HepG2 (cell line): ENCODE data around the gene ANKRD11. TPM values are rescaled to one million over a fixed set of nuclear protein-coding genes. Genes with fewer than 3 reads are reported as not detected.

Experiments used
- BORCS8-MEF2B ChIP-seq: sonication (generic); formaldehyde crosslinking; IDR thresholded peaks from 2 replicates; pipeline ENCODE4 v1.8.0; 2022; ENCODE audit warnings: mild to moderate bottlenecking, missing genetic modification reagents
- CCDC6 ChIP-seq: sonication (generic); formaldehyde crosslinking; IDR thresholded peaks from 2 replicates; pipeline ENCODE4 v1.8.1; 2022; ENCODE audit warnings: mild to moderate bottlenecking, missing genetic modification reagents, moderate library complexity
- CHCHD3 ChIP-seq: sonication (generic); formaldehyde crosslinking; IDR thresholded peaks from 2 replicates; pipeline ENCODE4 v1.8.0; 2022; ENCODE audit warnings: mild to moderate bottlenecking, missing genetic modification reagents, moderate library complexity
- HNRNPLL ChIP-seq: fragments of 200-400 bp; formaldehyde crosslinking; IDR thresholded peaks from 2 replicates; pipeline ENCODE4 v1.6.1; 2017; ENCODE audit warnings: mild to moderate bottlenecking, low read depth, low read length; ENCODE audit not compliant: poor library complexity, severe bottlenecking
- IRF1 ChIP-seq: sonication (generic); formaldehyde crosslinking; IDR thresholded peaks from 2 replicates; pipeline ENCODE4 v1.4.0; 2020; ENCODE audit warnings: low read depth, mild to moderate bottlenecking, missing genetic modification reagents
- KAT7 ChIP-seq: IDR thresholded peaks from 2 replicates; pipeline ENCODE4 v1.6.1; 2018; ENCODE audit warnings: borderline replicate concordance, missing compliant biosample characterization
- KLF15 ChIP-seq: sonication (generic); formaldehyde crosslinking; IDR thresholded peaks from 2 replicates; pipeline ENCODE4 v1.8.1; 2023; ENCODE audit warnings: borderline replicate concordance, mild to moderate bottlenecking, inconsistent platforms, missing genetic modification reagents, mixed read lengths
- MED1 ChIP-seq: sonication (generic); formaldehyde crosslinking; IDR thresholded peaks from 2 replicates; pipeline ENCODE4 v1.4.0; 2020; ENCODE audit warnings: missing genetic modification reagents
- PCBP1 ChIP-seq: fragments of 200-400 bp; formaldehyde crosslinking; IDR thresholded peaks from 2 replicates; pipeline ENCODE4 v1.6.1; 2017; ENCODE audit warnings: mild to moderate bottlenecking, low read depth, low read length, borderline replicate concordance
- TMF1 ChIP-seq: sonication (generic); formaldehyde crosslinking; IDR thresholded peaks from 2 replicates; pipeline ENCODE4 v1.8.1; 2022; ENCODE audit warnings: low read depth, missing genetic modification reagents
- YY1 ChIP-seq: IDR thresholded peaks from 2 replicates; pipeline ENCODE4 v1.6.1; 2011; ENCODE audit warnings: low read length, low read depth, moderate library complexity, mild to moderate bottlenecking; ENCODE audit not compliant: insufficient read depth, insufficient replicate concordance
- ZNF225 ChIP-seq: sonication (generic); formaldehyde crosslinking; IDR thresholded peaks from 2 replicates; pipeline ENCODE4 v1.4.0; 2020; ENCODE audit warnings: mild to moderate bottlenecking, missing genetic modification reagents
- ZNF350 ChIP-seq: sonication (generic); formaldehyde crosslinking; IDR thresholded peaks from 2 replicates; pipeline ENCODE4 v1.4.0; 2020; ENCODE audit warnings: mild to moderate bottlenecking, low read depth, missing genetic modification reagents, borderline replicate concordance
- ZNF460 ChIP-seq: sonication (generic); formaldehyde crosslinking; IDR thresholded peaks from 2 replicates; pipeline ENCODE4 v1.5.1; 2020; ENCODE audit warnings: missing genetic modification reagents, mild to moderate bottlenecking, borderline replicate concordance
- ZNF549 ChIP-seq: sonication (generic); formaldehyde crosslinking; IDR thresholded peaks from 2 replicates; pipeline ENCODE4 v1.5.0; 2020; ENCODE audit warnings: missing genetic modification reagents
- ZNF572 ChIP-seq: sonication (generic); formaldehyde crosslinking; IDR thresholded peaks from 2 replicates; pipeline ENCODE4 v1.5.1; 2020; ENCODE audit warnings: mild to moderate bottlenecking, missing genetic modification reagents
- ZNF574 ChIP-seq: sonication (generic); formaldehyde crosslinking; IDR thresholded peaks from 2 replicates; pipeline ENCODE4 v1.4.0; 2020; ENCODE audit warnings: missing genetic modification reagents
- ZNF761 ChIP-seq: sonication (generic); formaldehyde crosslinking; conservative IDR thresholded peaks from 2 replicates; pipeline ENCODE4 v1.4.0; 2020; ENCODE audit warnings: mild to moderate bottlenecking, missing genetic modification reagents
- ZNF841 ChIP-seq: sonication (generic); formaldehyde crosslinking; IDR thresholded peaks from 2 replicates; pipeline ENCODE4 v1.8.1; 2023; ENCODE audit warnings: missing genetic modification reagents, borderline replicate concordance
- polyA plus RNA-seq, 8 experiments: library from polyadenylated mRNA; depleted of rRNA in 3 of 8; stranded (reverse) in 7 of 8; unstranded in 1 of 8; fragments of >200 nt; fragmentation: Illumina TruSeq in 4 of 8; extraction: Trizol in 4 of 8; gene quantifications; 2 replicates each; pipeline versions ENCODE4 v1.2.1 to v1.2.3, GENCODE V29; 2011 to 2016; ENCODE audit warnings: low read depth in 4 of 8, missing spikeins in 1 of 8, mixed read lengths in 1 of 8; ENCODE audit not compliant: insufficient read depth in 1 of 8
- total RNA-seq, 5 experiments: library from RNA; depleted of rRNA; stranded (reverse); fragments of >200 nt; fragmentation: Illumina TruSeq; extraction: Trizol; gene quantifications; 2 replicates each; pipeline ENCODE4 v1.2.3, GENCODE V29; 2016; ENCODE audit warnings: low read depth in 1 of 5
- TF ChIP-seq, protein P1 (sequence below): sonication (generic); formaldehyde crosslinking; IDR thresholded peaks from 2 replicates; pipeline ENCODE4 v1.5.0; 2020; ENCODE audit warnings: missing genetic modification reagents
- TF ChIP-seq, protein P2 (sequence below): sonication (generic); formaldehyde crosslinking; IDR thresholded peaks from 2 replicates; pipeline ENCODE4 v1.4.0; 2020; ENCODE audit warnings: low read depth, missing genetic modification reagents

Gene ANKRD11
- total and polyA plus RNA-seq, 2 of the 13 experiments (the other 11 are each of a cell fraction or from before 2014, with no cell fraction given) = 21.4 to 38.4 TPM

- TF ChIP-seq CHCHD3 (CRISPR knock-in tag) = no peak
- TF ChIP-seq TMF1 (CRISPR knock-in tag) = no peak
- peak; percentile 55; the same call in 1 of the 2 replicates for TF ChIP-seq ZNF225
- no peak for TF ChIP-seq ZNF761
- TF ChIP-seq CCDC6 (CRISPR knock-in tag) = no peak
- TF ChIP-seq, protein P1, sequence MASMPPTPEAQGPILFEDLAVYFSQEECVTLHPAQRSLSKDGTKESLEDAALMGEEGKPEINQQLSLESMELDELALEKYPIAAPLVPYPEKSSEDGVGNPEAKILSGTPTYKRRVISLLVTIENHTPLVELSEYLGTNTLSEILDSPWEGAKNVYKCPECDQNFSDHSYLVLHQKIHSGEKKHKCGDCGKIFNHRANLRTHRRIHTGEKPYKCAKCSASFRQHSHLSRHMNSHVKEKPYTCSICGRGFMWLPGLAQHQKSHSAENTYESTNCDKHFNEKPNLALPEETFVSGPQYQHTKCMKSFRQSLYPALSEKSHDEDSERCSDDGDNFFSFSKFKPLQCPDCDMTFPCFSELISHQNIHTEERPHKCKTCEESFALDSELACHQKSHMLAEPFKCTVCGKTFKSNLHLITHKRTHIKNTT (CRISPR knock-in tag) = no peak
- TF ChIP-seq MED1 (CRISPR knock-in tag) = peak; percentile 93
- TF ChIP-seq BORCS8-MEF2B = no peak
- no peak for TF ChIP-seq HNRNPLL
- no peak for TF ChIP-seq KLF15 (CRISPR knock-in tag)
- TF ChIP-seq PCBP1 = no peak
- TF ChIP-seq ZNF350 = 0 out of 2 replicates have a peak, but pooled peaks have one; percentile 35
- TF ChIP-seq KAT7 (CRISPR knock-in tag) = no peak
- TF ChIP-seq ZNF460 = no peak
- no peak for TF ChIP-seq YY1
- TF ChIP-seq ZNF841 (CRISPR knock-in tag) = no peak
- TF ChIP-seq ZNF549 = no peak
- TF ChIP-seq IRF1 (CRISPR knock-in tag) = no peak
- no peak for TF ChIP-seq ZNF572 (CRISPR knock-in tag)
- TF ChIP-seq ZNF574 (CRISPR knock-in tag) = peak; percentile 46; the same call in 1 of the 2 replicates
- TF ChIP-seq, protein P2, sequence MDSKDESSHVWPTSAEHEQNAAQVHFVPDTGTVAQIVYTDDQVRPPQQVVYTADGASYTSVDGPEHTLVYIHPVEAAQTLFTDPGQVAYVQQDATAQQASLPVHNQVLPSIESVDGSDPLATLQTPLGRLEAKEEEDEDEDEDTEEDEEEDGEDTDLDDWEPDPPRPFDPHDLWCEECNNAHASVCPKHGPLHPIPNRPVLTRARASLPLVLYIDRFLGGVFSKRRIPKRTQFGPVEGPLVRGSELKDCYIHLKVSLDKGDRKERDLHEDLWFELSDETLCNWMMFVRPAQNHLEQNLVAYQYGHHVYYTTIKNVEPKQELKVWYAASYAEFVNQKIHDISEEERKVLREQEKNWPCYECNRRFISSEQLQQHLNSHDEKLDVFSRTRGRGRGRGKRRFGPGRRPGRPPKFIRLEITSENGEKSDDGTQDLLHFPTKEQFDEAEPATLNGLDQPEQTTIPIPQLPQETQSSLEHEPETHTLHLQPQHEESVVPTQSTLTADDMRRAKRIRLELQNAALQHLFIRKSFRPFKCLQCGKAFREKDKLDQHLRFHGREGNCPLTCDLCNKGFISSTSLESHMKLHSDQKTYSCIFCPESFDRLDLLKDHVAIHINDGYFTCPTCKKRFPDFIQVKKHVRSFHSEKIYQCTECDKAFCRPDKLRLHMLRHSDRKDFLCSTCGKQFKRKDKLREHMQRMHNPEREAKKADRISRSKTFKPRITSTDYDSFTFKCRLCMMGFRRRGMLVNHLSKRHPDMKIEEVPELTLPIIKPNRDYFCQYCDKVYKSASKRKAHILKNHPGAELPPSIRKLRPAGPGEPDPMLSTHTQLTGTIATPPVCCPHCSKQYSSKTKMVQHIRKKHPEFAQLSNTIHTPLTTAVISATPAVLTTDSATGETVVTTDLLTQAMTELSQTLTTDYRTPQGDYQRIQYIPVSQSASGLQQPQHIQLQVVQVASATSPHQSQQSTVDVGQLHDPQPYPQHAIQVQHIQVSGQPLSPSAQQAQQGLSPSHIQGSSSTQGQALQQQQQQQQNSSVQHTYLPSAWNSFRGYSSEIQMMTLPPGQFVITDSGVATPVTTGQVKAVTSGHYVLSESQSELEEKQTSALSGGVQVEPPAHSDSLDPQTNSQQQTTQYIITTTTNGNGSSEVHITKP (CRISPR knock-in tag) = peak; percentile 57
Measured at GRCh38 chr16:89330177-89330856, 160.0 kb downstream of the ANKRD11 start (continued).
